VCaP (cell line): ENCODE data around the gene HAPSTR1.

Experiments used
- H3K27ac ChIP-seq: fragments of 450-650 bp; 2 replicates; pipeline ENCODE4 v1.5.1; 2017
- CTCF ChIP-seq: fragments of 450-650 bp; conservative IDR thresholded peaks from 2 replicates; pipeline ENCODE4 v1.5.1; 2017; ENCODE audit warnings: mild to moderate bottlenecking, moderate library complexity

HAPSTR1 gene

GRCh38 chr16:9116141-9116540 lies 24.7 kb downstream of the HAPSTR1 start:
- TF ChIP-seq CTCF: no peak
- no peak overlapping the region for H3K27ac ChIP-seq

GRCh38 chr16:9118170-9118569 lies 26.7 kb downstream of the HAPSTR1 start:
- no peak overlapping the region for H3K27ac ChIP-seq
- TF ChIP-seq CTCF: no peak

- no peak overlapping the region for H3K27ac ChIP-seq
- no peak for TF ChIP-seq CTCF
Measured at GRCh38 chr16:9119795-9120194, 28.4 kb downstream of the HAPSTR1 start.

GRCh38 chr16:9122342-9122741 lies 30.9 kb downstream of the HAPSTR1 start:
- TF ChIP-seq CTCF: no peak
- H3K27ac ChIP-seq: no peak overlapping the region

- no peak for TF ChIP-seq CTCF
- no peak overlapping the region for H3K27ac ChIP-seq
Measured at GRCh38 chr16:9122969-9123368, 31.5 kb downstream of the HAPSTR1 start.

- H3K27ac ChIP-seq: peak overlapping the region; percentile 15; the same call in 1 of the 2 replicates
Measured at GRCh38 chr16:9123401-9123800, 32.0 kb downstream of the HAPSTR1 start.

GRCh38 chr16:9123871-9124270 lies 32.4 kb downstream of the HAPSTR1 start:
- peak overlapping the region; percentile 15; the same call in 1 of the 2 replicates for H3K27ac ChIP-seq
- no peak for TF ChIP-seq CTCF

More at GRCh38 chr16:9123401-9123800, 32.0 kb downstream of the HAPSTR1 start:
- no peak for TF ChIP-seq CTCF
